Smooth muscle cell of the brain vasculature (primary cell): ENCODE data around the gene GLYR1.

Experiments
- DNase-seq: peaks from one replicate; pipeline ENCODE4 v3.0.0-alpha.2; 2012; ENCODE audit warnings: low read depth, low spot score

The GLYR1 gene

GRCh38 chr16:4850211-4850610, 3.1 kb upstream of the GLYR1 start:
- no peak for DNase-seq

DNA sequence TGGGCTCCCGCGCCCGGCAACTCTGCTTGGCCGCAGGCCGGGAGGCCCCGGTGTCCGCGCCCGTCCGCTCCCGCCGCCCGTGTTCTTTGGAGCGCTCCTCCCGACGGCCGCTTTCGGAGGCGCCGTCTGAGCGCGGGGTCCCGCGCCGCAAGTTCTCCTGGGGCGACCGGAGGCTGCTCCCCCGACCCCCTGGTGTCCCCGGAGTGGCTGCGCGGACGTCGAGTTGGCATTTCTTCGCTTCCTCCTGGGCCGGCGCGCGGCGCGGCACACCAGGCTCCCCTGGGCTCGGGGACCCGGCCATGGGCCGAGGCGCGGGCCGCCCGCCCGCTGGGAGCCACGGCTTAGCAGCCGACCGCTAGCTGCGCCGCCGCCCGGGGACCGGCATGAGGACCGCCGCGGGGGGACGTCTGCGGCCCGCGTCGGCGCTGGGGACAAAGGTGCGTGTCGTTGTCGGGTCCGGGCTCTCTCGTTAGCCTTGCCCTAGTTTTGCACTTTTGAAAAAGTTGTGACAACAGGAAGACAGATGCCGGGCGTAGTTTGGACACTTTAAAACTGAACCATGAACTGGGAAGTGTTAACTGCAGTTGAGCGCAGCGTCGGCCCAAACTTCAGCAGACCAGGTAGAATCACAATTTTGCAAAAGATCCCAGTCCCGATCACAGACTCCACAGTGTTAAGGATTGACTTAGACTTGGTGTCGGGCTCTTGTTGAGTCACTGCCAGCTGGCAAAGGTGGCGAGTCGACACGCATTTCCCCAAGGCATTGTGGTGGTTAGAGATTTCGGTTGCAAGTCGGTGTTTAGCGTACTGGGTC, 893 bp upstream of the GLYR1 start:
- no peak for DNase-seq

- no peak for DNase-seq
Measured at GRCh38 chr16:4846503-4846900, 586 bp downstream of the GLYR1 start.

DNA sequence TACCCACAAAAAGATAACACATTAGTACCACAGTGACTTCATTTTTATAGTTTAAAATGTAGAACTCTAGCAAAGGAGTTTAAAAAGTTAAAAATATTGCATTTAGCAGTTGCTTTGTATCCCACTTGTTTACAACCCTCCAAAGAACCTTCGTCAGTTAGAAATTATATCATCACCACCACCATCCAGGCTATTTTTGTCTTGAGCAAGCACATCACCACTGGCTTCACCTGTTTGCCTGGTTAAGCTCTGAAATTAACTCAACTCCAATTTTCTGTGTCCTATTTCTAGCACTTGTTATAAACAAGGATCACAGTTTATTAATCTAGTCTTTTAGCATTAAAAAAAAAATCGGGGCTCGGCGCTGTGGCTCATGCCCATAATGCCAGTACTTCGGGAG, 6.1 kb downstream of the GLYR1 start:
- no peak for DNase-seq

GRCh38 chr16:4839942-4840341, 7.1 kb downstream of the GLYR1 start:
- DNase-seq: no peak

GRCh38 chr16:4837733-4838501, 9.2 kb downstream of the GLYR1 start:
- DNase-seq: no peak

DNA sequence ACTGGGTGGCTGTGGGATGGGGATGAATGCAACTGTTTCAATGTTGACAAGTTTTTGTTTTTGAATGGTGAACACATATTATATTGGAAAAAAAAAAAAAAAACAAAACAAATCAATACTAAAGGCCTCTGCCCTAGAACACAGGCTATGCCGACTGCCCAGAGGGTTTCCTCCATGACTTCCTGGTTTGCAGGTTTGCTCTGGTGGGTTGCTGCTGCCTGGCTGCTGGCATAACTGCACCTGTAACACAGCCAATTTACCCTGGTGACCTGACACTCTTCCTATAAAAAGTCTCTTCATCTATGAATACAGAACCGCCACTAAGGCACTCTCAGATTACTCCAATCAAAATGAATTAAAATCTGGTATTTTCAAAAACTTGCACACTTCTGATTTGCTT, 10.4 kb downstream of the GLYR1 start:
- DNase-seq: no peak

DNA sequence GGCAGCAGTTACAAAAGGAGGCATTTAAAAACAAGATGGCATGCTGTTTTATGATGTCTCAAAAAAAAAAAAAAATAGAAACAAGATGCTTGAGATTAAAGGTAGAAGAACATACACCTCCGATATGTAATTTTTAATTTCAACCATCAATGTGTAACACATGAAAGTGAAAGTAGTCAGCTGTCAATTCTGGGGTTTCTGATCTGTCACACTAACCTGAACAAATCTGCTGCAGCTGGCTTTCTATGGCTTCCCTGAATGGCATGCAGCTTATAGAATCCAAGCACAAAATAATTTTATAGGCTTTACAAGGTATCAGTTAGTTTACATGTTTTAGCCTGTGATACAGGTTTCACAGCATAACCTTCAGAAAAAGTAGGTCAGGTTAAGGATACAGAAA, 13.5 kb downstream of the GLYR1 start:
- DNase-seq: no peak

GRCh38 chr16:4832698-4833343, 14.3 kb downstream of the GLYR1 start:
- no peak for DNase-seq

GRCh38 chr16:4831616-4832015, 15.5 kb downstream of the GLYR1 start:
- no peak for DNase-seq

DNA sequence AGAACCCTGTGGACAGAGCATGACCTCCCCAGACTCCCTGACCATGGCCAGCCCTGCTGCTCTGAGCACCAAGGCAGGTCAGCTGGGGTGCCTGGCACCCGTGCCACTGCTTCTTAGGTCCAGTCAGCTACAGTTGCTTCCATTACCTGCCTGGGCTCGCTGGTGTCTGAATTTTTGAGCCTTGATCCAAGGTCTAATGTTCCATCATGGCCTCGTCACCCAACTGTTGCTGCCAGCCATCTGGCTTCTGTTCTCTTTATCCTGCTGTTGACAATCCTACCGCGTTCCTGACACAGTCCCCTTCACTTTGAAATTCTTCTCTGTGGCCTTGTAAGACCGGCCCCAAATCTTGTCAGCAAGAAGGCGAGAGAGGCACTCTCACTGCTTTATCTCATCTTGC, 16.7 kb downstream of the GLYR1 start:
- no peak for DNase-seq

DNA sequence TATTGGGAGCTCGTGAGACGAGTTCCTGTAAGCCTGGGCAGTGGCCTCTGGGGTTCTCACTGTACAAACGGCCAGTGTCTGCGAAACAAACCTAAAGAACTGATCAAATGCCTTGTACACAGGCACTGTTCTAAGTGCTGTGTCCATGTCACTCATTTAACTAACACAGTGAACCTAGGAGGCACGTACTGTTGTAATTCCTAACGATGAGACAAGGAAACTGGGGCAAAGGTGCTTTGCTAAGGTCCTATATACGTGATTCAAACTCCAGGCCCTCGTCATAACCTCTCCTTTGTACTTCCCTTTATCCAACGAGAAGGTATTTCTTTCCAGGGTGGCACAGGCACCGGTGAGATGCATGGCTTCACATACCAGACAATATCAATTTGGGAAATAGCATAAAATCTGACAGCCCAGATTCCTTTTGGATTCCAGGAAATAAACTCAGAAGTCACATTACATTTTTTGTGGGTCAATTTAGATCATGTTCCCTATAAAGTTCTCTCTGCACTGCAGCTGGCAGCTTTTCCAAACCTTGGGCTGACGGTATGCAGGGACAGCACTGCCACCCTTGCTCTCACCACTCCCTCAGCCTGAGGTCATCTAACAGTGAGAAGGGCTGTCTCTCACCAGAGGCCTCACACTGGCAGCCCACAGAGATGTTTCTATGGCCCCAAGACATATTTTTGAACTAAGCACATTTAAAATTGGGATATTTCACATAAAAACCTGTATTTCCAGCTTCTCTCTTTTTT, 18.3 kb downstream of the GLYR1 start:
- DNase-seq: no peak

DNA sequence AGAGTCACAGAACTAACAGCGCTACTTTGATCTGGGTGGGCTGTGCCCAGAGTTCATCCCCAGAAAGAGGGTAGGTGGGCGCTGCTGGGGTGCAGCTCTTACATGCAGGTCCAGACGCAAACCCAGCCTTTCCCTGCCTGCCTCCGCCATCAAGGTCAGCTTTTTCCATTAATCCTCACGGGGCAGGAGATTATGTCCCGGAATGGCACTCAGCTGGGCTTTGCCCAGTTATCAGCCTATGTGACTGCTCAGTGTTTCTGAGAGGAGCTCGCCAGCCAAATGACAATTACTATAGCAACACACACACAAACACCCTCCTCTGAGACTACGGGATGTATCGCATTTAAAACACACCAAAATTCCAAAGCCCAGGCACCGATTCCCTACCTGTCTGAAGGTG, 20.1 kb downstream of the GLYR1 start:
- no peak for DNase-seq

DNA sequence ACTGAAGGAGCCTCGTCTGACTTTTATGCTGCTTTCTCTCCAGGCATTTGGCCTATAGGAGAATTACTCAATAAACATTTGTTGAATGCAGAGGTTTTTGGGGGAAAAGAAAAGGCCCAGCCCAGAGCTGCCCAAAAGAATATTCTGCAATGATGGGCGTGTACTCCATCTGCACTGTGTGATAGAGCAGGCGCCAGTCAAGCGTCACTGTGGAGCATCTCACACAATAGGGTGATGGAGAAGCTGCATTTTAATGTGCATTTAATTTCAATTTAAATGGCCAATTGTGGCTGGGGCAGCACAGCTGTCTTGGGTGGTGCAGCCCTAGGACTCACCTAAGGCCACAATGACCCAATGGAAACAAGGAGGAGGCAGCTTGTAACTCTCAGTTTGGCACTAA, 20.6 kb downstream of the GLYR1 start:
- DNase-seq: no peak

DNA sequence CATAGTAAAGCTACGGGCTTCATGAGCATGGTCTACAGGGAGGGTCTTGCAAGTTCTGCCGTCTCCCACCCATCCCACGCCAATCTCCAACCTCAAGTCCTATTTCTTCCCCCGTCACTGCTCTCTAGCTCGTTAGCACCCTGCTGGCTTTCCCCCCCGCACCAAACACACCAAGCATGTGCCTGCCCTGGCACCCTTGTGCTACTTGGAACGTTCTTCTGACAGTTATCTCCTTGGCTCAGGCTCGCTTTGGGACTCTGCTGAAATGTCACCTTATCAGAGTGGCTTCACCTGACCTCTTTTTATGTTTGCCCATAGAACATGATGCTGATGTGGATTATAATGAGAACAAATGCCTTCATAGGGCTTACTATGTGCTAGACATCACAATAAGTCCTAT, 21.9 kb downstream of the GLYR1 start:
- no peak for DNase-seq

GRCh38 chr16:4820652-4821051, 26.4 kb downstream of the GLYR1 start:
- no peak for DNase-seq

GRCh38 chr16:4814542-4815173, 32.4 kb downstream of the GLYR1 start:
- DNase-seq: no peak

DNA sequence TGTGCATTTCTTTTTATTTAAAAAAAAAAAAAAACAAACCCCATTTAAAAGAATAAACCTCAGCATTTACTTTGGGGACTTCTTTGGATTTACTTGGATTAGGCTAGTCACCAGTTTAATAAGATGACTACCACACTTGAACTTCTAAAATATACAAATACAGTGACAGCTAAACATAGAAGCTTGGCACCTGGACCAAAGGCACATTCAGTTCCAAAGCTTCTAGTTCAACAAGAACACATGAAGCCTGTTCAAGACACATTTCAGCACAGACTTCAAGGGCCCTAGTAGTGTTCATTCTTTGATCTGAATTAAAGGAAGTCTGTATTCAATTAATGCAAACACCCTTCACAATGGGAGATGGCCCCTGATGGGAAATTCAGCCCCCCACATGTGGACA, 33.0 kb downstream of the GLYR1 start:
- DNase-seq: no peak

- DNase-seq: no peak
Measured at GRCh38 chr16:4813251-4814003, 33.7 kb downstream of the GLYR1 start.

- no peak for DNase-seq
Measured at GRCh38 chr16:4811773-4812172, 35.3 kb downstream of the GLYR1 start.

GRCh38 chr16:4811242-4811641, 35.8 kb downstream of the GLYR1 start:
- DNase-seq: no peak
